Endothelial cell of umbilical vein (primary cell): ENCODE measurements around the gene RALBP1. TPM values are rescaled to one million over a fixed set of nuclear protein-coding genes. Genes with fewer than 3 reads are reported as not detected.
A peak's percentile ranks its signal among the peaks of the same experiment; 100 is the strongest.

Experiments used
- BruUV-seq: library from RNA; stranded (reverse); fragments of 400-500 nt; replicated peaks from 2 replicates; lab custom pipeline; 2021; lab: Mats Ljungman, UMichigan
- CTCF ChIA-PET: fragments of 300-600, 350-600 bp; sonication (Branson Sonifier 250); formaldehyde crosslinking; loops from one replicate; lab custom pipeline; 2021; ENCODE audit warnings: antibody characterized with exemption, inconsistent platforms; lab: Charles Lee
- POLR2A ChIA-PET: fragments of 300-600, 350-600 bp; sonication (Branson Sonifier 250); formaldehyde crosslinking; loops from one replicate; lab custom pipeline; 2021; ENCODE audit warnings: antibody characterized with exemption, inconsistent platforms; lab: Charles Lee
- DNase-seq: peaks from one replicate; pipeline ENCODE4 v3.0.0-alpha.2; 2011; ENCODE audit warnings: low read depth, low spot score
- FAIRE-seq: peaks from 2 replicates; lab custom pipeline; 2011; peaks lifted over from hg19 to GRCh38; lab: Jason Lieb, UNC
- H2AFZ ChIP-seq: 2 replicates; pipeline ENCODE4 v1.6.0; 2012; ENCODE audit warnings: low read depth, low read length, control low read depth, inconsistent platforms
- H3K27ac ChIP-seq: 2 replicates; pipeline ENCODE4 v1.5.1; 2011; ENCODE audit warnings: low read depth, mild to moderate bottlenecking, control low read depth, low read length, moderate library complexity; ENCODE audit not compliant: insufficient read depth
- H3K27me3 ChIP-seq, 2 experiments: 2 replicates each; pipeline versions ENCODE4 v1.6.0 to v1.6.1; 2011; ENCODE audit warnings: low read length in 2 of 2, mixed read lengths in 1 of 2; ENCODE audit not compliant: control insufficient read depth in 2 of 2, insufficient read depth in 2 of 2
- H3K36me3 ChIP-seq, 2 experiments: 2 replicates in 1 of 2; 3 replicates in 1 of 2; pipeline ENCODE4 v1.5.1; 2011; ENCODE audit warnings: low read length in 2 of 2, mild to moderate bottlenecking in 1 of 2, moderate library complexity in 1 of 2; ENCODE audit not compliant: control insufficient read depth in 2 of 2, insufficient read depth in 2 of 2; ENCODE audit errors: extremely low read depth in 1 of 2
- H3K4me1 ChIP-seq: 3 replicates; pipeline ENCODE4 v1.5.1; 2011; ENCODE audit warnings: mild to moderate bottlenecking, low read length; ENCODE audit not compliant: control insufficient read depth, insufficient read depth; ENCODE audit errors: extremely low read depth
- H3K4me2 ChIP-seq: 2 replicates; pipeline ENCODE4 v1.6.1; 2011; ENCODE audit warnings: low read length, control low read depth, mixed read lengths; ENCODE audit not compliant: insufficient read depth
- H3K4me3 ChIP-seq, 3 experiments: fragments of 200-600 bp in 1 of 3; sonication (generic), shearing (Covaris generic) in 1 of 3; replicated peaks in 1 of 3; 2 replicates each; pipeline ENCODE4 v1.5.1; 2011 to 2016; ENCODE audit warnings: control low read depth in 3 of 3, low read length in 3 of 3, mild to moderate bottlenecking in 2 of 3, inconsistent platforms in 1 of 3, low read depth in 1 of 3, moderate library complexity in 1 of 3; ENCODE audit not compliant: insufficient read depth in 1 of 3
- H3K79me2 ChIP-seq: 2 replicates; pipeline ENCODE4 v1.6.0; 2012; ENCODE audit warnings: low read length, inconsistent platforms; ENCODE audit not compliant: control insufficient read depth, insufficient read depth
- H3K9ac ChIP-seq: replicated peaks from 2 replicates; pipeline ENCODE3; 2011; ENCODE audit warnings: low read length, control low read depth; ENCODE audit not compliant: insufficient read depth; ENCODE audit errors: extremely low read depth
- H3K9me1 ChIP-seq: replicated peaks from 3 replicates; pipeline ENCODE4 v1.6.0; 2011; ENCODE audit warnings: mild to moderate bottlenecking, low read length; ENCODE audit not compliant: control insufficient read depth, insufficient read depth; ENCODE audit errors: extremely low read depth
- H3K9me3 ChIP-seq: replicated peaks from 2 replicates; pipeline ENCODE4 v1.5.1; 2012; ENCODE audit warnings: low read length, inconsistent platforms; ENCODE audit not compliant: control insufficient read depth, insufficient read depth
- H4K20me1 ChIP-seq: replicated peaks from 2 replicates; pipeline ENCODE3; 2011; ENCODE audit warnings: mild to moderate bottlenecking, low read length; ENCODE audit not compliant: control insufficient read depth, insufficient read depth; ENCODE audit errors: extremely low read depth
- MYC ChIP-seq: IDR thresholded peaks from one replicate; pipeline ENCODE4 v1.6.1; 2011; ENCODE audit warnings: mild to moderate bottlenecking, low read depth, low read length
- POLR2A ChIP-seq: IDR thresholded peaks from 2 replicates; pipeline ENCODE4 v1.6.1; 2012; ENCODE audit warnings: low read depth, mild to moderate bottlenecking, control low read depth, low read length
- POLR2AphosphoS5 ChIP-seq: IDR thresholded peaks from 2 replicates; pipeline ENCODE4 v1.6.1; 2012; ENCODE audit warnings: low read depth, mild to moderate bottlenecking, control low read depth, low read length, moderate library complexity; ENCODE audit not compliant: insufficient read depth
- dilution Hi-C: fragments of 300-500 bp; cut with MboI; formaldehyde crosslinking; loops from one replicate; pipeline ENCODE4 v1.15.0; 2019; ENCODE audit warnings: low sequenced_read_pairs; ENCODE audit not compliant: extremely low pct_ligation_motif_present
- intact Hi-C: fragments of 100-400 bp; cut with micrococcal nuclease; formaldehyde crosslinking; loops from one replicate; pipeline ENCODE4 v1.10.0; 2022
- polyA plus RNA-seq, 4 experiments: library from polyadenylated mRNA; depleted of rRNA in 3 of 4; stranded (reverse) in 3 of 4; unstranded in 1 of 4; fragments of >200 nt; gene quantifications; 2 replicates each; pipeline versions ENCODE4 v1.2.1 to v1.2.3, GENCODE V29; 2011 to 2012; ENCODE audit warnings: missing spikeins in 1 of 4
- total RNA-seq: library from RNA; stranded (reverse); gene quantifications from 2 replicates; pipeline ENCODE4 v1.2.3, GENCODE V29; 2021

Gene RALBP1
- total and polyA plus RNA-seq, 2 donors (not counting 3 experiments of a cell fraction or from before 2014, with no cell fraction given): 55.8 to 68.4 TPM

DNA sequence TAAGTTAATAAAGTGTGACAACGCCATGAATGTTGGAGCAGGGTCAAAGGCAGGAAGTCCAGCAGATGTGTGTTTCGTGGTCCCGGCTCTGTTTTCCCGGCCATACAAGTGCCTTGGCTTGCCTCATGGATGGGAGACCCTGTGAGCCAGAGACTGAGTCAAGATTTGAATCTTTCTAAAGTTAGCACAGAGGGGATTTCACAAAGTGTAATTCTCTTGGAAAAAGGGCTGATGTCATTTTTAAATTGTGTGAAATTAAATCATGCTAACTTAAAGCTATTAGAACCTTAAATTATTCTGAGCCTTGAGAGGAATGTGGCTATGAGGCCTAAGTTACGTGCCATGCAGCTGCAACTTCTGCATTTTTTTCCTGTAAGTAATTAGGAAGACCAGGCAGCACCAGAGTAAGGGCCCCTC, 38.3 kb upstream of the RALBP1 start:
- peak overlapping the region; percentile 53 for H2AFZ ChIP-seq
- no peaks in the 10 kb centered on the region for H4K20me1 ChIP-seq
- H3K4me1 ChIP-seq: no peaks in the 10 kb centered on the region
- no peak overlapping the region for H3K4me3 ChIP-seq
- ChIA-PET CTCF (interaction anchor here (1.0 to 1.3 kb wide), 2 partner anchors 10 to 12 kb away, joined by 3 read pairs; no protein-coding TSS in a partner anchor), POLR2A (no interaction called here)
- no peak overlapping the region for H3K9ac ChIP-seq
- no TSS peak for BruUV-seq
- FAIRE-seq (no peak), DNase-seq (peak; percentile 26)
- H3K27me3 ChIP-seq: no peaks in the 10 kb centered on the region
- H3K4me2 ChIP-seq: no peak overlapping the region
- no peaks in the 10 kb centered on the region for H3K36me3 ChIP-seq
- H3K27ac ChIP-seq: no peak overlapping the region
- H3K9me1 ChIP-seq: no peaks in the 10 kb centered on the region
- H3K9me3 ChIP-seq: no peaks in the 10 kb centered on the region
- TF ChIP-seq POLR2A: no peak
- dilution Hi-C loops: no loop called here
- no peaks in the 10 kb centered on the region for H3K79me2 ChIP-seq
- intact Hi-C loops: loop anchor here (2.0 kb wide), 1 partner anchor 20 kb away; no protein-coding TSS in a partner anchor

DNA sequence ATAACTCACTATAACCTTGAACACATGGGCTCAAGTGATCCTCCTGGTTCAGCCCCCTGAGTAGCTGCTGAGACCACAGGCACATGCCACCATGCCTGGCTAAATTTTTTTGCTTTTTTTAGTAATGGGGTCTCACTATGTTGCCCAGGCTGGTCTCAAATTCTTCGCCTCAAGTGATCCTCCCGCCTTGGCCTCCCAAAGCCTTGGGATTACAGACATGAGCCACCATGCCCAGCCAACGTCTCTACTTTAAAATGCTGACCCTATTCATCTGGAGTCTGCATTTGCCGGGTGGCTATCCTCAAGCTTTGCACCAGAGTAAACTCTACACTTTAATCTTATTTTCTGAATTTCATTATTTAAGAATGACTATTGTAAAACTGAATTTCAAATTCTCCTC, 37.6 kb upstream of the RALBP1 start:
- Histone ChIP-seq H3K9me1 (no peaks in the 10 kb centered on the region), H3K36me3 (no peaks in the 10 kb centered on the region), H3K27me3 (peaks cover 0 to 1% of the 10 kb centered on the region in 2 experiments), H3K27ac (no peak overlapping the region), H3K79me2 (no peaks in the 10 kb centered on the region), H3K4me1 (no peaks in the 10 kb centered on the region), H3K4me3 (no peak overlapping the region), H3K9ac (no peak overlapping the region), H3K9me3 (no peaks in the 10 kb centered on the region), H4K20me1 (no peaks in the 10 kb centered on the region), H3K4me2 (no peak overlapping the region), H2AFZ (no peak overlapping the region)
- no peak for DNase-seq
- FAIRE-seq: no peak
- POLR2A ChIA-PET: no interaction called here
- dilution Hi-C loops: no loop called here
- CTCF ChIA-PET: interaction anchor here (1.3 kb wide), 1 partner anchor 11 kb away, joined by 3 read pairs; no protein-coding TSS in a partner anchor
- no TSS peak for BruUV-seq
- TF ChIP-seq POLR2AphosphoS5 (no peak), MYC (no peak)
- intact Hi-C loops: loop anchor here (2.0 kb wide), 1 partner anchor 21 kb away; no protein-coding TSS in a partner anchor
